Suppressor macrophage (primary cell): ENCODE measurements around the gene AFF3.

Source experiments
- DNase-seq, 4 experiments: peaks; one replicate each; pipeline ENCODE4 v3.0.0-alpha.2; 2020 to 2022

Gene AFF3

DNA sequence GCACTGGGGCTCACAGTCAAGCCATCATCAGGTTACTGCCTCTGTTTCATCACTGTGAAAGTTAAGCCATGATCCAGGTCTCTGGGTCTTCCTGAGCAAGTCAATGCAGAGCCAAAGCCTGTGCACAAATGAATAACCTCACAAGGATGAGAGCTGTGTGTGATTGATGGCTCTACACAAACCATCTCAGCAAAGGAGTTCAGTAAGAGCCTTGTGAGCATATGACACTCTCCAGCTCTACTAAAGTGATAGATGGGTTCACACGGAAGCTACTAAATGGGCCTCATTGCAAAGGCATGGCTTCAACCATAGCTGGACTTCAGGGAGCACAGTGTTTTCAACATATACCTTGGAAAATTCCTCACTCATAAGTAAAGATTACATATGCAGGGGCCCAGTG lies 101.5 kb downstream of the AFF3 start:
- DNase-seq, result no peak

DNA sequence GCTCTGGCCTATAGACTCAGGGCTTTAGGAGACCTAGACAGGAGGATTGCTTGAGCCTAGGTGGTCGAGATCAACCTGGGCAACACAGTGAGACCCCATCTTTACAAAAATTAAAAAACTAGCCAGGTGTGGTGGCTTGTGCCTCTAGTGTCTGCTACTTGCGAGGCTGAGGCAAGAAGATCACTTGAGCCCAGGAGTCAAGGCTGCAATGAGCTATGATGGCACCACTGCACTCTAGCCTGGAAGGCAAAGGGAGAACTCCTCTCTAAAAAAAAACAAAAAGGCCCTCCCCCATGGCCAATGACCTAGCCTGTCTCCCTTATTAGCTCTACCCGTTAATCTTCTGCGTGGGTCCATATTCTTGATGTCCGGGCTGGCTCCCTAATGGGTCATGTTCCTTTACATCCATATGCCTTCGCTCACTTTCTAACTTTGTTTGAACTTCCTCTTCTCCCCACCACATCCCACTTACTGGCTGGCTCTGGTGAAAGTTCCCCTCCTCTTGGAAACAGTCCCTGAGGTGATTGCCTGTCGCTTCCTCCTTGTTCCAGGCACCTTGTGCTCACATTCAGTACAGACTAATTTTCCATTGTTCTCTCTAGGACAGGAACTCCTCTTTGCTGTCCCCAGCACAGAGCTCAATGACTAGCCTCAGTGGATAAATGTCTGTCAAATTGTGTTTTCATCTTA lies 103.0 kb downstream of the AFF3 start:
- DNase-seq, result peak; percentile 63 to 77 (median 74)

DNA sequence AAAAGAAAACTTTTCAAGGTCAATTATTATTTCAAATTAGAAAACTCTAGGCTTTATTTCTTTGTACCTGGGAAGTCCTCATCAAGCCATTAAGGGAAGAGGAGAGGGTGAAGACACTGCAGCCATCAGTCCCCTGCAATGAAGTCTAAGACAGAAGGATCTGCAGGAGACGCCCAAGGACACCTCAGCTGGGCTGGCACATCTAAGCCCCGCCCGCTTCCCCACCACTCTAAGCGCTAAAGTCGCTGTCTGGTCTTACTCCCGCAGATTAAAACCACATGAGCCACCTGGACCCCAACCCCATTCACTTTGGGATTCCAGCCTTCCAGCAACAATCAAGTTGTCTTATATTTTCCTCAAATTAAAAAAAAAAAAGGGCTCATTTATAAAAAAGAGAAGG lies 104.4 kb downstream of the AFF3 start:
- no peak for DNase-seq

DNA sequence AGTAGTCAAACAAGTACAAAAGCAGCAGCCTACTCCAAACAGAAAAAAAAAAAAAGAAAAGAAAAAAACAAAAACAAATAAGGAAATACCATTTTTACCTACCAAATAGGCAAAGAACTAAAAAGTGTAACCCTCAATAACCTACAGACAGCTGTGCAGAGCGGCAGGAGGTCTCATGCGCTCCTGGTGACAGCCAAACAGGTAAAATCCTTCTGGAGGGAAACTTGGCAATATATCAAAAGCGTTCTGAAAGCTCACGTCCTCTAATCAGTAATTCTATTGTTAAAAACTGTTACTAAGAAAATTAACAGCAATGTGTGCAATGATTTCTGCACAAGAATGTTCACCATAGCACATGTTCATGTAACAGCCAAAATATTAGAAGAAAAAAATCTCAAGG lies 105.6 kb downstream of the AFF3 start:
- no peak for DNase-seq

DNA sequence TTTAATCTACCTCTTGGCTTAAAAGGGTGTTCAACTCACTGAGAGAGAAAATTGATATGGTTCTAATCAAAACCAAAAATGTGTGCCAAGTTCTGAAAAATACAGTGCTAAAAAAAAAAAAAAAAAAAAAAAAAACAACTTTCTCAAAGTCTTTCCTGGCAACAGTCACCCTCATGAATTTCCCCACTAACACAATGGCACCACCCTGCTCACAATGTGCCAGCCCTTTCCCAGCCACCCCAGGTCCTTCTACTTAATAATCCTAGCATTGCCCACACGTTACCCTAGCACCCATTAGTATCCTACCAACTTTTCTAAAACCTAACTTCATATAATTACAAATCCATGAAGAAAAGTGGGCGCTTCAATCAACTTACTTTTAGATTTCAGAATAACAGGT lies 106.4 kb downstream of the AFF3 start:
- DNase-seq, result no peak

DNA sequence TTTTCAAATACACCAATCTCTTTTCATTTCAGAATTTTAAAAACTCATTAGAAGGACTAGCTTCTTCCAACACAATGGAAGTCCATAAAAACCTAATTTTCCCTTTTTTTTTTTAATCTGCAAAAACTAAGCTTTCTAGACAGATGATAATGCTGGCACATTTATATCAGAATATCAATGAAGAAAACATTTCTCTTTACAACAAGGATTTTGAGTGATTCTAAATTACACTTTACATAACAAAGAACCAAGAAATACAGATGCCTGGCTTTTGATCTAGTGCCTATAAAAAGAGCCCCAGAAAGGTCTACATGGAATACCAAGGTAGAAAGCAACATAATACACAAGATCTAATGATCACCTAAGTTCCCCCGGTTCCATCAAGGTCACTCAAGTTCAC lies 108.0 kb downstream of the AFF3 start:
- DNase-seq, result no peak

DNA sequence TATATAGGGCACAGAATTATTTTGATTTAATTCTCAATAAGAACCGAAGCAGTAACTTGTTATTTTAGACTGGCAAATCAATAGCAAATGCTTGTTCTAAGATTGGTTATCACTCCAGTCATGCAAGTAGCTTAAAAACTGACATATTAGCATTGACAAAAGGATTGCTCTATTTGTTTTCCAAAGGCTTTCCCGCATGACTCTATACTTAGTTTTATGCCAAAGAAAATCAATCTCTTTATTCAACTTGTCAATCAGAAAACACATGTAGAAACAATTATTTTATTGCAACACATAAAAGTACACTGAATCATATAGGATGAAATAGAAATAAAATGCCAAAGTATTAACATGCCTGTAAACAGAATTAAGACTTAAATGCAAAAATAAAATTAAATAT lies 108.4 kb downstream of the AFF3 start:
- DNase-seq, result no peak

DNA sequence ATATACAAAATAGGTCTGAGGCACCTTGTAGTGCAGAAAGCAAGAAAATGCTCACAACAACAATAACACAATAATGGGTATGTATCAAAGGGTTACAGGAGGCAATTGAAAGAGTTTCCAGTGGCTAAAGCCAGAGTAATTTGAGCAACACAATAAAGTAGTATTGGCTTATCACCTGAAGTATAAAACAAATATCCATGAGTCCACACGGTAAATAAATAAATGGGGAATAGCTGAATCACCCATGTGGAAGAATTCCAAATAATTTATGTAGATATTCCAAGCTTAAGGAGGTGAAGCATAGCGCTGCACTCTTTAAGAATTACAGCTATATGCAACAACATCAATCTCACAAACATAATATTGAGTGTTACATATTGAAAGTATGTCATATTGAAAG lies 110.8 kb downstream of the AFF3 start:
- no peak for DNase-seq

DNA sequence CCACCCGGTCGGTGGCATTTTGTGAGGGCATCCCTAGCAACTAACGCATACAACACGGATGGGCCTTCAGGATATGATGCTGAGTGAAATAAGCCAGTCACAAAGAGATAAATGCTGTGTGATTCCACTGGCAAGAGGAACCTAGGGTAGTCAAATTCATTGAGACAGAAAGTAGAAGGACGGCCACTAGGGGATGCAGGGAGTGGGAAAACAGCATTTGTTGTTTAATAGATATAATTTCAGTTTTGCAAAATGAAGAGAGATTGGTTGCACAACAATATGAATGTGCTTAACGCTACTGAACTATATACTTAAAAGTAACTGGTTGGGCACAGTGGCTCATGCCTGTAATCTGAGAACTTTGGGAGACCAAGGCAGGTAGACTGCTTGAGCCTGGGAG lies 112.9 kb downstream of the AFF3 start:
- no peak for DNase-seq

DNA sequence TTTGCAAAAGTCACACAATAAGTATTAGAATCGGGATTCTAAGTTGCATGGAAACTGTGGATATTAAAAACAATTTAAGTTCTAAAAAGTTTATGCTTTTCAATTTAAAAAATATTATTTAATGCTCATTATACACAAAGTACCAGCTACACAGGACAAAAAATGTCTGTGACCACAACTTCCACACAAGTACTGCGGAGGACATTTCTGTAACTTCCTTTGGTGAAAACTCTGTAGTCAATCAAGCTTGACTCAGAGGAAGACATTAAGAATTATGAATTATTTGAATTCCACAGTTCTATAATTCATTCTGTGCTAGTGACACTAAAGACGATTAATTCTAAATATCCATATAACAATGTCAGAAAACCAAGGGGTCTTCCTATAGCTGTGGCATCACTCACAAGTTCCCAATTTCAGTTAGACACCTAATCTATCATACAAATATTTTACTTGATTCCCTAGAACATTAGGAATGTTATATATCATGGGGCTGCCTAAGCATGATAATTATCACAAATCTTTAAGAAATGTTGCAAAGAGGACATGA lies 120.5 kb downstream of the AFF3 start:
- DNase-seq, result peak in 1 of 4 experiments; percentile 49

DNA sequence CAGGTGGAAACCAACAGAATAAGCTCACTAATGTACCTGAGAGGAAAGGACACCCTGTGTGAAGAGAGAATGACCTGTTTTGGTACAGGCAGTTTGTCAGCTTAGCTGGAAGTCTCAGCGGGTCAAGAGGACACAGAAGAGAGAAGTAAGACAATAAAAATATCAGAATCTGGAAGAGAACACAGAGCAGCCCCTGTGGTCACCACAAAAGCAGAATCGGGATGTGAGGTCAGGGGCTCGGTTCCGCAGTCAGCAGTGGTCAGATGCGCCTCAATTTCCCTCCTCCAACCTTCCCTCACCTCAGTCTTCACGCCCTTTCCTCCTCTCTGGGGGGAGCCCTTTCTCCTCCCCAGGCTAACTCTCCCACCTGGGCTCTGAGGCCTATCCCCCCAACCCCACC lies 122.9 kb downstream of the AFF3 start:
- DNase-seq, result no peak

DNA sequence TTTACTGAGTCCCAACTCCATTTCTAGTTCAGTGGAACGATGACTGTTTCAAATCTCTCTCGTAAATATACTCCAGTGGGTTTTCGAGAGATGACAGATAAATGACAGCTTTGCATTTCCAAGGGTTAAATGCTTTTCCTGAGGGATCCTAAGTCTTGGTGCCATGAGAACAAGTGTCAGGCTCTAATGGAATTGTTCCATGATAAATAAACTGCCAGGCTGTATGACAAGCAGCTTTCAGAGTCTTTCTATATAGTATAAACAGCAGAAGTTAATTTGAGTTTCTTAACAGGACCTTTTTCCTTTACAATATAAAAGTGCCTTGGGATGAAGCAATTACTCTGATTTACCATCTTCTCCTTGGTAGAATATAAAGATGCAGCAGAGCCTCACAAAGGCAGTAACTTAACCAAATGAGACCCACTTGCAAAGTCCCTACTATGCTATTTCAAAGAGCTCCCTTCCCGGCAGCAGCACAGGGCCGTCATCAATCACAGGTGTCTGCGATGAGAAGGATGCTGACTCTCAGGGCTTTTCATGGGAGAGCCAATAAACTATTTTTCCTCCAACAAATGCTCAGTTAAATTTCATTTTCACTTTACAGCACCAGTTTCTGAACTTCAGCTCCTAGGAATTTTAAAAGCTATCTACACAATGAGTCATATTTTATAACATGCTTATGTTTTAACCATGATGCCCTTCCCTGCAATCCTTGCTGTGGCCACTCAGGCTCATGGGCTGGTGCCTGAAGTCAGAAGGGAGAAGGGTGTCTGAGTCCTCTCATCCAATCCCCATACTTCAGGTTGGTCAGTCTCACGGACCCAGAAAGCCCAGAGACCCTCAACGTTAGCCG lies 123.8 kb downstream of the AFF3 start:
- DNase-seq, result no peak

DNA sequence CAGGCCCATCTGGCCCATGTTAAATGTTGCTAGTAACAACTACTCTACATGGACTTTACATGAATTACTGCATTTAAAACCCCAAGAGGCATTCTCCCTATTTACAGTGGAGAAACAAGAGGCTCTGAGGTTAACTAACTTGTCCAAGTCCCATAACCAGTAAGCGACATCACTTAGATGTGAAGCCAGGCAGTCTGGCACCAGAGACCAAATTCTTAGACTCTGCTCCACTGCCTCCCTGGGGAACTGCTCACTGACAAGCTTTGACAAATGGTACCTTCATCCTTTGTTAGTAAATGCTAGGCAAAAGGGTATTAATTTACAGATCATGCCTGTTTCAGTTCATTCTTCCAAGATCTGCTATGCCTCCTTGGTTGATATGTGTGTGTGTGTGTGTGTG lies 124.8 kb downstream of the AFF3 start:
- DNase-seq, result no peak

DNA sequence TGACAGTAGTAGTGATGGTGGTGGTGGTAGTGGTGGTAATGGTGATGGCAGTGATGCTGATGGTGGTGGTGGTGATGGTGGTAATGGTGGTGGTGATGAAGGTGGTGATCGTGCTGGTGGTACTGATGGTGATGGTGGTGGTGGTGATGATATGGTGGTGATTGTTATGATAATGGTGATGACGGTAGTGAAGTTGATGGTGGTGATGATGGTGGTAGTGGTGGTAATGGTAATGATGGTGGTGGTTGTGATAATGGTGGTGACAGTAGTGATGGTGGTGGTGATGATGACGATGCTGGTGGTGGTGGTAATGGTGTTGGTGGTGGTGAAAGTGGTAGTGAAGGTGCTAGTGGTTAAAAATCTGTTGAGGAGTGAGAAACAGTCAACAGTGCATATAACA lies 125.6 kb downstream of the AFF3 start:
- DNase-seq, result no peak

DNA sequence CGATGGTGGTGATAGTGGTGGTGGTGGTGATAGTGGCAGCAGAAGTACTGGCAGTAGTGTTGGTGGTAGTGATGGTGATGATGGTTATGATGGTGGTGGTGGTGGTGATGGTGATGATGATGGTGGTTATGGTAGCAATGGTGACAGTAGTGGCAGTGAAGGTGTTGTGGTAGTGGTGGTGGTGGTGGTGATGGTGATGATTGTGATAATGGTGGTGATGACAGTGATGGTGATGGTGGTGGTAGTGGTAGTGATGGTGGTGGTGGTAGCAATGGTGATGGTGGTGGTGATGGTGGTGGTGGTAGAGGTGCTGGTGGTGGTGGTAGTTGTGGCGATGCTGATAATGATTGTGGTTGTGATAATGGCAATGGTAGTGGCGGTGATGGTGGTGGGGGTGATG lies 126.5 kb downstream of the AFF3 start:
- no peak for DNase-seq

DNA sequence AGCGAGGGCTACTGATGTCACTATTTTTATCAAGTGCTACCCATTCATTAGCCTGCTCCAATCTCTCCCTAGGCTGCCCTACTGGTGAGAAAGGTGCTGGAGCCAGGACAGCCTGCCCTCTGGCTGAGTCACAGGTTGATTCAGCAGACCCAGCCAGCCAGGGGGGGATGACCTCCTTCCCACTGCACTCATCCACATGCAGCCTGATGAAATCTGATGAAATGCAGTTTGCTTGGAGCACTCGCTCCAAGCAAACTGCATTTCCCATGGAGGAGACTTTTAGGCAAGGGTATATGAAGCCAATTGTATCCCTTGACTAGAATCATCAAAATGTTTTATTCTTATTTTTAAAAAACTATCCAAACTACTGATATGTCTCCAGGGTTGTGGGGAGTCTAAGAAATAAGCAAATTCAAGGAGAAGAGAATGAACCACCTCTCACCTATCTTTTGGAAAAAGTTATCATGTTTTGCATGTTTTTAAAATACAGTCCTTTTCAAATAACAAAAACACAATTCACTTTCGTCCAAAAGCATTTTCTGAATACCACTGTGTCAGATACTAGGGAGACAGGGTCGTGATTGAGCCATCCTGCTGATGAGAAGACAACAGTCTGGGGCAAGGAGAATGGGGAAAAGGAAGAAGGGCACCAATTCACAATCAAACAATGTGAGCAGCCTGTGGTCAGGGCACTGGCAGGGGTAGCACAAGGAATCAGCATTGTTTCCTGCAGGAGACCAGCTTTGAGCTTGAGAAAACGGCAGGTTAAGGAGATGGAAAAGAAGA lies 128.3 kb downstream of the AFF3 start:
- DNase-seq, result peak; percentile 43 to 72 (median 66)

DNA sequence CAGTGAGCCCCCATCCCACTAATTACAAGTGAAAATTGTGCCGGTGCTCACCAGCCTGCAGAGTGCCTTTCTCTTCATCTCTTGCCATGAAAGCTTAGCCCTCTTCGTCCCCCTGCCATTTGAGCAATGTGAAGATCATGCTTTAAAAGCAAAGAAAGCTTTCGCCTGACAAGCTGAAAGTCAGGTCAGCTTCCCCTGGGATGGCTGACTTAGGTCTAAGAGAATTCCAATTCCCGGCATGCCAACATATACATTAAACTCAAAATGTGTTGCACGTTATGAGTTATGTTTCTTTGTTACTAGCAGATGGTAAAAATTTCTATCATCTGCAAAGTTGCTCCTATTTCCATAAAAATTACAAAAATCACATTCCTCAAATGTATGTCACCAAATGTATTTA lies 129.8 kb downstream of the AFF3 start:
- no peak for DNase-seq

DNA sequence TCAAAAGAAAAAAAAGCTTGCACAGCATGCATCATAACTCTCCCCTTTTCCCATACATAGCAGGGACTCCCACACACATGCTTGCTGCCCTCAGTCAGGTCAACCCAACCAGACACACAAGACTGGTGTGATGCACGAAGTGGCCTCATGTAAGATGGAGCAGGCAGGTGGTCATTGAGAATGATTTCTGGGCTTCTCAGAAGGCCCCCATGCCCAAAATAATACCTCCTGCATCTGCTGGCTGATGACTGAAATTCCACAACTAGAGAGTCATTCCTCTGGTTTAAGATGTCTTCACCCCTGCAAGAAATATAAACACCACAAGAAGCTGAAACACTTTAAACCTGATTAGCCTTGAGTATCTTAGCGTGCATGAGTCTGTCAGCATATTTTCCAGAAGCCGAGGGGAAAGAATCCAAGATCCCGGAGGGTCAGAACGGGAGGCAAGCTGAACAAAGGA lies 131.1 kb downstream of the AFF3 start:
- no peak for DNase-seq

DNA sequence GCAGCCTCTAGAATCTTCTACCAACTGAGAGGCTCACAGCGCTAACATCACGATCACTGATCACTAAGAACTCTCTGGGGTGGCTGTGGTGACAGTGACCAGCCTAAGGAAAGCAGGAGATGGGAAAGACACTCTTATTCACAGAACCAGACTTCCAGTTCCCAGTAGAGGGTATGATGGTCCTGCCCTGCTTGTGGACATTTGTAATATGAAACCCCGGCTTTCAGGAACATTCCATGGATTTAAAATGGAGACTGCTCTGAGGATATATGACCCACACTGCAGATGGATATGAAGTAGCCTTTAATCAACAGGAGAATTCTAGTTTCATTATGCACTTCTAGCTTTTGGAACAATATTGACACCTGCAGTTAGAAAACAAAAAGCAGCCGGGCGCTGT lies 131.8 kb downstream of the AFF3 start:
- no peak for DNase-seq

DNA sequence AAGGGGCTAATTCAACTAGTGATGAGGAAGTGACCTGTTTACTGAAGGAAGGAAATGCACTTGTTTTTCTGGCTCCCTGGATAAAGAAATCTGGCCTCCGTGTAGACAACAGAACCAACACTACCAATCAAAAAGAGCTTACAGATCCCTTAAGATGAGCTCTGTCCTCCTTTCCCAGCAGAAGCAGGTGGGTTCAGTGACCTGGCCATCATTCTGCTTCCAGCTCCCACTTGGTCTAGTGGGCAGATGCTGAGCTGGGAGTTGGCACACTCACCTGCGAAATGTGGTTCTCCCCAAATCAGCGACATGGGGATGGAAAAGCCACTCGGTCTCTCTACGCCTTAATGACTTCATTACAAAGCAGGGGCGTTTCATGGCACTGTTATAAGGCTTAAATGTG lies 132.6 kb downstream of the AFF3 start:
- DNase-seq, result peak in 2 of 4 experiments; percentile 47 to 50

DNA sequence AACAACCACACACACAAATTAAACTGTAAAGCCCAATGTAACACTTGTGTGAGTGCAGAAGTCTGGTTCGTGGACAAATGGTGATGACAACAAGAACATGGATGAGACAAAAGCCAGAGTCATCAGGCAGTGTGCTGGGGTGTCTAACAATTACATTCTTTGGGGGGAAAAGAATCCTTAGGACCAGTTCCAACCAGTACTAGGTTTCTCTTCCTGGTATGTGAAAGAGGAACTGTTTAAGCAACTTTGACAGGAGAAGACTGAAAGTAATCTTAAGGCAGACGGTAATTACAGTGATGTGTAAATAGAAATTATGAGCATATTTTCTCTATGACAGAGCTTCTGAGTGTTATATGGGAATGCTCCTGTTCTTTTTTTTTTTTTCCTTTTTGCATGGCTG lies 133.4 kb downstream of the AFF3 start:
- DNase-seq, result peak in 3 of 4 experiments; percentile 11 to 61 (median 52)

DNA sequence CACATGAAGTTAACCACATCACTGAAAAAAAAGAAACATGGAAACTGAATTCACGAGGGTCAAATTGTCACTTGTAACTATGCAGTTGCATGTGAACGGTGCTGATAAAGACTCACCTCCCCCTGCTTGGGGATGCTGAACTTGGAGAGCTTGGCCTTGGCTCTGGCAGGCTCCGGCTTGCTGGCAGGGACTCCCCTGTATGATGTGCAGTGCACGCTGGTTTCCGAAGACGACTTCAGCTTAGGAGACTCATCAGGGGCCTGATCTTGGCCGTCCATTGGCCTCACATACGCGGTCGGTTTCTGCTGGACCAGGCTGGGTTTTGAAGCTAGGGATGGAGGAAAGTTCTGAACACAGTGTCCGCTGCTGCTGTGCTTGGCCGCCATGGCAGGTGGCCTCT lies 135.9 kb downstream of the AFF3 start:
- DNase-seq, result no peak

DNA sequence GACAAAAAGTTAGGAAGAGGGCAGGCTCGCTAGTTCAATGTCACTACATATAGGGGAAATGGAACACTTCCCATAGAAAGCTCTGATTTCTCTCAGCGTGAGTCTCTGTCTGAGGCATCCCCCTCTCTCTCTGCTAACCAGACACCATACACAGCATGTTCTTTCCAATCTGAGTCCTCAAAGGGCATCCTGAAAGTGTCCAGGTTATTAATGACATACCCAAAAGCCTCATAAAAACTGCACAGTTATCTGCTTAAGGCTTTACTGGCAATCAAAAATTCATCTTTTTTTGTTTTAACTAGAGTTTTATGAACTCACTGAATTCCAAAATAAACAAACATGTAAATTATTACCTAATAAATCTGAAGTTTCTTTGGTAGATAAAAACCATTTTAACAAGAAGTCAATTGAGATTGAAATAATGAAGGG lies 137.4 kb downstream of the AFF3 start:
- no peak for DNase-seq
